SU-DHL-6 (cell line): ENCODE results near the gene ZFTA.

ENCODE experiments used
- EZH2phosphoT487 ChIP-seq: fragments of 200-600 bp; sonication (generic), shearing (Covaris generic); conservative IDR thresholded peaks from 2 replicates; pipeline ENCODE4 v1.6.1; 2018; ENCODE audit warnings: mild to moderate bottlenecking, antibody characterized with exemption, low read length, moderate library complexity, mixed read lengths
- TF ChIP-seq, protein P1 (sequence below): fragments of 200-600 bp; sonication (generic); IDR thresholded peaks from one replicate; pipeline ENCODE4 v1.5.1; 2017; ENCODE audit warnings: antibody characterized with exemption, mild to moderate bottlenecking, low read length, moderate library complexity; ENCODE audit not compliant: insufficient read depth, poor library complexity, severe bottlenecking

DNA sequence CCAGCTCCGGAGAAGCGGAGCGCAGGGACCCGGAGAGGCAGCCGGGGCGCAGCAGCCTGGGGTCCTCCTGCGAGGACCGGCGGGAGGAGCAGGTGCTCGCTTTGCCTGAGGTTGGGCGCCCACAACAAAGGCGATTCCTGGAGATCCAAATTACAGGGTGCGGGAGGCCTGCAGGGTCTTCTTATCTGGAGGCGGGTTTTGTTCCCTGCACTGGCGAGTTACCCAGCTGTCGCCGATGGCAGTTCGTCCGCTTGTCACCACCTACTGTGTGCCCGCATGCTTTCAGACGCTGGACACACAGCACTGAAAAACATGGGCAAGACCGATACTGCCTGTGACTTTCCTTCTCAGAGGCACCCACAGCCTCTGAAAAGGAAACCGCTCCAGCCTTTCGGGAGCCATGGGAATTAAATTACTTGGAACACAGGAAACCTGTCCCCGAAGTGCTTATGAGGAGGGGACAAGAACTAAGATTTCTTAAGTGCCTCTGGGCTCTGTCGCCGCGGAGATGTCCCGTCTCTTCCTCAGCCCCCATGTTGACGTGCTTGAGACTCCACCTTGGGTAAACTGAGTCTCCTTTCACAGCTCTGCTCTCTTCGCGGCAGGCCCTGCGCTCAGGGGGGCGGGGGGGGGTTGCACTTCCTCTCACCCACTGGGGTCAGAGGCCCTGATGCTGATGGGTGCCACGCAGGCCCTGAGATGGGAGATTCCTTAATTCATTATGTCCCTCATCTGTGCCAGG lies 1.3 kb upstream of the ZFTA start:
- TF ChIP-seq, protein P1, sequence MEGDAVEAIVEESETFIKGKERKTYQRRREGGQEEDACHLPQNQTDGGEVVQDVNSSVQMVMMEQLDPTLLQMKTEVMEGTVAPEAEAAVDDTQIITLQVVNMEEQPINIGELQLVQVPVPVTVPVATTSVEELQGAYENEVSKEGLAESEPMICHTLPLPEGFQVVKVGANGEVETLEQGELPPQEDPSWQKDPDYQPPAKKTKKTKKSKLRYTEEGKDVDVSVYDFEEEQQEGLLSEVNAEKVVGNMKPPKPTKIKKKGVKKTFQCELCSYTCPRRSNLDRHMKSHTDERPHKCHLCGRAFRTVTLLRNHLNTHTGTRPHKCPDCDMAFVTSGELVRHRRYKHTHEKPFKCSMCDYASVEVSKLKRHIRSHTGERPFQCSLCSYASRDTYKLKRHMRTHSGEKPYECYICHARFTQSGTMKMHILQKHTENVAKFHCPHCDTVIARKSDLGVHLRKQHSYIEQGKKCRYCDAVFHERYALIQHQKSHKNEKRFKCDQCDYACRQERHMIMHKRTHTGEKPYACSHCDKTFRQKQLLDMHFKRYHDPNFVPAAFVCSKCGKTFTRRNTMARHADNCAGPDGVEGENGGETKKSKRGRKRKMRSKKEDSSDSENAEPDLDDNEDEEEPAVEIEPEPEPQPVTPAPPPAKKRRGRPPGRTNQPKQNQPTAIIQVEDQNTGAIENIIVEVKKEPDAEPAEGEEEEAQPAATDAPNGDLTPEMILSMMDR: no peak
- TF ChIP-seq EZH2phosphoT487: no peak
